HEK293 (cell line): ENCODE data around the gene ABHD16B.

Experiments used
- GLI4 ChIP-seq: fragments of 450-650 bp; formaldehyde crosslinking; IDR thresholded peaks from 2 replicates; pipeline ENCODE4 v1.5.1; 2016; ENCODE audit warnings: missing biosample characterization, missing genetic modification characterization
- PRDM1 ChIP-seq: fragments of 450-650 bp; formaldehyde crosslinking; IDR thresholded peaks from 2 replicates; pipeline ENCODE4; 2016; ENCODE audit warnings: missing biosample characterization, missing genetic modification characterization
- TCF7L2 ChIP-seq: IDR thresholded peaks from 2 replicates; pipeline ENCODE4 v1.6.1; 2011; ENCODE audit warnings: low read depth, mild to moderate bottlenecking, inconsistent platforms, low read length, moderate library complexity, borderline replicate concordance
- ZBTB8A ChIP-seq: fragments of 450-650 bp; formaldehyde crosslinking; IDR thresholded peaks from 2 replicates; pipeline ENCODE4 v1.5.1; 2016; ENCODE audit warnings: missing biosample characterization, missing genetic modification characterization
- ZNF10 ChIP-seq: fragments of 450-650 bp; formaldehyde crosslinking; IDR thresholded peaks from 2 replicates; pipeline ENCODE4 v1.5.1; 2017; ENCODE audit warnings: missing biosample characterization, missing genetic modification characterization
- ZNF24 ChIP-seq: fragments of 450-650 bp; formaldehyde crosslinking; IDR thresholded peaks from 2 replicates; pipeline ENCODE4 v1.5.1; 2016; ENCODE audit warnings: missing biosample characterization, missing genetic modification characterization
- ZNF670 ChIP-seq: fragments of 450-650 bp; formaldehyde crosslinking; IDR thresholded peaks from 2 replicates; pipeline ENCODE4 v1.5.1; 2016; ENCODE audit warnings: missing biosample characterization, missing genetic modification characterization, low read depth
- ZNF785 ChIP-seq: fragments of 450-650 bp; formaldehyde crosslinking; IDR thresholded peaks from 2 replicates; pipeline ENCODE4 v1.5.1; 2016; ENCODE audit warnings: missing biosample characterization, missing genetic modification characterization
- TF ChIP-seq, protein P1 (sequence below): fragments of 450-650 bp; formaldehyde crosslinking; IDR thresholded peaks from 2 replicates; pipeline ENCODE4 v1.5.1; 2017; ENCODE audit warnings: missing biosample characterization, missing genetic modification characterization
- TF ChIP-seq, protein P2 (sequence below): fragments of 450-650 bp; formaldehyde crosslinking; IDR thresholded peaks from 2 replicates; pipeline ENCODE4 v1.5.1; 2016; ENCODE audit warnings: missing biosample characterization, missing genetic modification characterization
- TF ChIP-seq, protein P3 (sequence below): fragments of 450-650 bp; IDR thresholded peaks from 2 replicates; pipeline ENCODE4 v1.5.1; 2018; ENCODE audit warnings: missing biosample characterization, mild to moderate bottlenecking, missing genetic modification characterization
- TF ChIP-seq, protein P4 (sequence below): fragments of 450-650 bp; formaldehyde crosslinking; IDR thresholded peaks from 2 replicates; pipeline ENCODE4 v1.5.1; 2016; ENCODE audit warnings: missing biosample characterization, missing genetic modification characterization

DNA sequence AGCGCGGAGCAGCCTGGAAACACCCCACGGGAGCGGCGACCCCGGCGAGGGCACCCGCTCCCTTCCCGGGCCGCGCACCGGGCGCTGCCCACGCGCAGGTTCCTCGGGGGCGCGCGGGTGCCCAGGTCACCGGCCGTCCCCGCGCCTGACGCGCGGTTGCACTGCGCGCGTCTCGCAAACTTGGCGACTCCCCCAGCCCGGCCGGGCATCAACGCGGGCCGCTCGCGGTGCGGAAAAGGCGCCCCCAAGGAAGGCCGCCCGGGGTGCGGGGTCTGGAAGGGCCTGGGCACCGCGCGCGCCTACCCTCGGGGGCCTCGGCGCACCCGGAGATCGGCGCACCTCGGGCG lies 29.7 kb upstream of the ABHD16B start:
- TF ChIP-seq TCF7L2 (no peak), ZNF670 (no peak), ZNF785 (no peak), GLI4 (tag by site-specific recombination) (no peak), PRDM1 (tag by site-specific recombination) (no peak), ZBTB8A (tag by site-specific recombination) (no peak), ZNF10 (tag by site-specific recombination) (no peak), ZNF24 (tag by site-specific recombination) (no peak)
- TF ChIP-seq, protein P1, sequence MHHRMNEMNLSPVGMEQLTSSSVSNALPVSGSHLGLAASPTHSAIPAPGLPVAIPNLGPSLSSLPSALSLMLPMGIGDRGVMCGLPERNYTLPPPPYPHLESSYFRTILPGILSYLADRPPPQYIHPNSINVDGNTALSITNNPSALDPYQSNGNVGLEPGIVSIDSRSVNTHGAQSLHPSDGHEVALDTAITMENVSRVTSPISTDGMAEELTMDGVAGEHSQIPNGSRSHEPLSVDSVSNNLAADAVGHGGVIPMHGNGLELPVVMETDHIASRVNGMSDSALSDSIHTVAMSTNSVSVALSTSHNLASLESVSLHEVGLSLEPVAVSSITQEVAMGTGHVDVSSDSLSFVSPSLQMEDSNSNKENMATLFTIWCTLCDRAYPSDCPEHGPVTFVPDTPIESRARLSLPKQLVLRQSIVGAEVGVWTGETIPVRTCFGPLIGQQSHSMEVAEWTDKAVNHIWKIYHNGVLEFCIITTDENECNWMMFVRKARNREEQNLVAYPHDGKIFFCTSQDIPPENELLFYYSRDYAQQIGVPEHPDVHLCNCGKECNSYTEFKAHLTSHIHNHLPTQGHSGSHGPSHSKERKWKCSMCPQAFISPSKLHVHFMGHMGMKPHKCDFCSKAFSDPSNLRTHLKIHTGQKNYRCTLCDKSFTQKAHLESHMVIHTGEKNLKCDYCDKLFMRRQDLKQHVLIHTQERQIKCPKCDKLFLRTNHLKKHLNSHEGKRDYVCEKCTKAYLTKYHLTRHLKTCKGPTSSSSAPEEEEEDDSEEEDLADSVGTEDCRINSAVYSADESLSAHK, result no peak
- TF ChIP-seq, protein P2, sequence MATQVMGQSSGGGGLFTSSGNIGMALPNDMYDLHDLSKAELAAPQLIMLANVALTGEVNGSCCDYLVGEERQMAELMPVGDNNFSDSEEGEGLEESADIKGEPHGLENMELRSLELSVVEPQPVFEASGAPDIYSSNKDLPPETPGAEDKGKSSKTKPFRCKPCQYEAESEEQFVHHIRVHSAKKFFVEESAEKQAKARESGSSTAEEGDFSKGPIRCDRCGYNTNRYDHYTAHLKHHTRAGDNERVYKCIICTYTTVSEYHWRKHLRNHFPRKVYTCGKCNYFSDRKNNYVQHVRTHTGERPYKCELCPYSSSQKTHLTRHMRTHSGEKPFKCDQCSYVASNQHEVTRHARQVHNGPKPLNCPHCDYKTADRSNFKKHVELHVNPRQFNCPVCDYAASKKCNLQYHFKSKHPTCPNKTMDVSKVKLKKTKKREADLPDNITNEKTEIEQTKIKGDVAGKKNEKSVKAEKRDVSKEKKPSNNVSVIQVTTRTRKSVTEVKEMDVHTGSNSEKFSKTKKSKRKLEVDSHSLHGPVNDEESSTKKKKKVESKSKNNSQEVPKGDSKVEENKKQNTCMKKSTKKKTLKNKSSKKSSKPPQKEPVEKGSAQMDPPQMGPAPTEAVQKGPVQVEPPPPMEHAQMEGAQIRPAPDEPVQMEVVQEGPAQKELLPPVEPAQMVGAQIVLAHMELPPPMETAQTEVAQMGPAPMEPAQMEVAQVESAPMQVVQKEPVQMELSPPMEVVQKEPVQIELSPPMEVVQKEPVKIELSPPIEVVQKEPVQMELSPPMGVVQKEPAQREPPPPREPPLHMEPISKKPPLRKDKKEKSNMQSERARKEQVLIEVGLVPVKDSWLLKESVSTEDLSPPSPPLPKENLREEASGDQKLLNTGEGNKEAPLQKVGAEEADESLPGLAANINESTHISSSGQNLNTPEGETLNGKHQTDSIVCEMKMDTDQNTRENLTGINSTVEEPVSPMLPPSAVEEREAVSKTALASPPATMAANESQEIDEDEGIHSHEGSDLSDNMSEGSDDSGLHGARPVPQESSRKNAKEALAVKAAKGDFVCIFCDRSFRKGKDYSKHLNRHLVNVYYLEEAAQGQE, result no peak
- TF ChIP-seq, protein P3, sequence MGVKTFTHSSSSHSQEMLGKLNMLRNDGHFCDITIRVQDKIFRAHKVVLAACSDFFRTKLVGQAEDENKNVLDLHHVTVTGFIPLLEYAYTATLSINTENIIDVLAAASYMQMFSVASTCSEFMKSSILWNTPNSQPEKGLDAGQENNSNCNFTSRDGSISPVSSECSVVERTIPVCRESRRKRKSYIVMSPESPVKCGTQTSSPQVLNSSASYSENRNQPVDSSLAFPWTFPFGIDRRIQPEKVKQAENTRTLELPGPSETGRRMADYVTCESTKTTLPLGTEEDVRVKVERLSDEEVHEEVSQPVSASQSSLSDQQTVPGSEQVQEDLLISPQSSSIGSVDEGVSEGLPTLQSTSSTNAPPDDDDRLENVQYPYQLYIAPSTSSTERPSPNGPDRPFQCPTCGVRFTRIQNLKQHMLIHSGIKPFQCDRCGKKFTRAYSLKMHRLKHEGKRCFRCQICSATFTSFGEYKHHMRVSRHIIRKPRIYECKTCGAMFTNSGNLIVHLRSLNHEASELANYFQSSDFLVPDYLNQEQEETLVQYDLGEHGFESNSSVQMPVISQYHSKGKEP (tag by site-specific recombination), result no peak
- TF ChIP-seq, protein P4, sequence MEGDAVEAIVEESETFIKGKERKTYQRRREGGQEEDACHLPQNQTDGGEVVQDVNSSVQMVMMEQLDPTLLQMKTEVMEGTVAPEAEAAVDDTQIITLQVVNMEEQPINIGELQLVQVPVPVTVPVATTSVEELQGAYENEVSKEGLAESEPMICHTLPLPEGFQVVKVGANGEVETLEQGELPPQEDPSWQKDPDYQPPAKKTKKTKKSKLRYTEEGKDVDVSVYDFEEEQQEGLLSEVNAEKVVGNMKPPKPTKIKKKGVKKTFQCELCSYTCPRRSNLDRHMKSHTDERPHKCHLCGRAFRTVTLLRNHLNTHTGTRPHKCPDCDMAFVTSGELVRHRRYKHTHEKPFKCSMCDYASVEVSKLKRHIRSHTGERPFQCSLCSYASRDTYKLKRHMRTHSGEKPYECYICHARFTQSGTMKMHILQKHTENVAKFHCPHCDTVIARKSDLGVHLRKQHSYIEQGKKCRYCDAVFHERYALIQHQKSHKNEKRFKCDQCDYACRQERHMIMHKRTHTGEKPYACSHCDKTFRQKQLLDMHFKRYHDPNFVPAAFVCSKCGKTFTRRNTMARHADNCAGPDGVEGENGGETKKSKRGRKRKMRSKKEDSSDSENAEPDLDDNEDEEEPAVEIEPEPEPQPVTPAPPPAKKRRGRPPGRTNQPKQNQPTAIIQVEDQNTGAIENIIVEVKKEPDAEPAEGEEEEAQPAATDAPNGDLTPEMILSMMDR (tag by site-specific recombination), result no peak
